Measurements from ENCODE around the gene HOXA4. TPM values are rescaled to one million over a fixed set of nuclear protein-coding genes. Genes with fewer than 3 reads are reported as not detected.

Gene HOXA4
- total RNA-seq, 2 experiments from 2014 or later = 0.19 TPM; not detected in 1

DNA sequence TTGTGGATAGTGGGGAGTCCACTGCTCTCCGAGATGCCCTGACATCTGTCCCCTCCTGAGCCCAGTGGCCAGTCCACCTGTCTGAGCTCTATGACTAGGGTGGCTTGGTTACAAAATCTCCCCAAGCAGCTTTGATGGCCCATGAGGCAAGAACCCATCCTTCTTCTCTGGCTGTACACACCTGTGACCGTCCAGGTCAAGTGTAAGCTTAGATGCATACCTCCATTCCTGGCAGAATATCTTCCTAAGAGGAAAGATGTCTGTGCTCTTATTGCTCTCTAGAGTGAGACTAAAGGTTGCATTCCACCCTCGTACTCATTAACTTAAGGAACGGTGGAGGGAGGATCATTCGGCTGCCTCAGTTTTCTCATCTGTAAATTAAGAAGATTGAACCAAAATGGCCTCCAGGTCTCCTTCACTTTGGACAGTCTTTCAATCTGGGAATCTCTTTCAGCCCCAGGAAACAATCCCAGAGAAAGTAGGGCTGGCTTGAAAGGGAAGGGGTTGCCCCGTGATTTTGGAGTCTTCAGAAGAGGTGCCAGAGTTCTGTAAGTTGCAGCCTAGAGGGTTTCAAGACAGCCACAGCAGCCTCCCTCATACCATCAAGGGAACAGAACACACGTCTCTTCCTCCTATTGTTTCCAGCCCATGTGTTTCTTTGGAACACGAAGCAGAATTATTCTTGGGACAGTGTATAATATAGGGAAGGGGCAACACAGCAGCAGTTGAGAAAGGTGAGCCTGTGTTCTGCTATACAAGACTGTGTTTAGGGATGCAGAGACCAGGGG lies 5.5 kb downstream of the HOXA4 start:
- CTCF ChIA-PET = no interaction called here

GRCh38 chr7:27124096-27124901 lies 6.3 kb downstream of the HOXA4 start:
- POLR2A ChIA-PET = no interaction called here
- CTCF ChIA-PET = no interaction called here

More for the DNA sequence above, 5.5 kb downstream of the HOXA4 start:
- POLR2A ChIA-PET = no interaction called here

DNA sequence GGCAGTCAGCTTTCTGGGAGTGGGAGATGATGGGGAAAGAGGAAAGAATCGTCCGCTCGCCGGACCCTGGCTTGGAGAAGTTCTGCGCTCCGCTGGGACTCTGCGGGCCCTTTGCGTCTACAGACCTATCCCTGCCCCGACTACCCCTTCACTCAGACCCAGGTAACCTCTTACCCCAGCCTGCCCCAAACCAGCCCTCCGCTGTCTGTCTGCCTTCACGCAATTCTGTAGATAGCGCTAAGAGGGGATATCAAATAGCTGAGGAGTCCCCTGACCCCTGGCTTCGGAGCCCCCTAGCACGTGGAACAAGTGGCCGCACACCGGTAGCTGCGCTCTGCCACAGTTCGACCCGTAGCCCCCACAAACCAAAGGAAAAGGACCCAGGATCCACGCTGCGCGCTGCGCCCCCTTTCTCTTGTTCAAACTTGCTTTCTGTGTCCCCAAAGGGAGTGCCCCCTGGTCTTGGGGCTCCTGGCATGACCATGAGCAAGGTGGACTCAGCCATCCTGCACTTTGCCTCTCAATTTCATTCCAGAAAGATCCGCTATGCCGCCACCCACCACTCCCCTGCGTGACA lies 7.0 kb downstream of the HOXA4 start:
- ChIA-PET CTCF (no interaction called here), POLR2A (no interaction called here)

- CTCF ChIA-PET = no interaction called here
- POLR2A ChIA-PET = no interaction called here
Measured at GRCh38 chr7:27123007-27123476, 7.5 kb downstream of the HOXA4 start.

DNA sequence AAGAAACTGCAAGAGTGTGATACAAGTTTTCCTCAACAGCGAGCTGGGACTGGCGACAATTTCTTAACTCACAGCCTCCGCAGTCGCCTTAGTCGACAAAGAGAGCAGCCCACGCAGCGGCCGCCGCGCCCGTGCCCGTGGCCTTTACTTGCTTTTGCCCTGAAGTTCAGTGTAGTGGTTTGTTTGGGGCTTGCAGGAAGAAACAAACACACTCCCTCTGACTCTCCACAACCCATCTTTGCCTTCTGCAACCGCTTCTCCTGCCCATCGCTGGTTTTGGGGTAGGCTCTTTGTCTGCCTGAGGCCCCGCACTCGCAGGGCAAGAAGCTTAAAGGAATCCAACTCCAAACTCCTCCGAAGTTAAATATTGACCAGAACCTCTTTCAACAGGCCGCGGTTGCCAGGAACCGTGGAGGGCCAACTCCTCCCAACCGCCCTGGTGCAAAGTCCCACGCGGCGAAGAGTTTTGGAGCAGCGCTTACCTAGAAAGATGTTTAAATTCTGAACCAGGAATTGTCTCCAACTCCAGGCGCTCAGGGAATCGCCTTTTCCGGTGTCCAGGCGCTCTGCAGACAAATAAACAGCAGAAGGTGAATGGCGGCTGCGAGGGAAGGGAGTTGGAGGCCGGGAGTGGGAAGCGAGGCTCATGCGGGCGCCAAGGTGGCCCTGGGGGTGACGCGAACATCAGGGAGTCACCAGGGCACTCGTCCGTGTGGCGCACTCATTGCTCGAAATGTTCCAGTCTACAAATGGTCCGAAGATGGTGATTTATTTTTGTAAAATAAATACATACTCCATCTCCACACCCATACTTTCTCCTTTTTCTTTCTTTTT lies 8.3 kb downstream of the HOXA4 start:
- ChIA-PET CTCF (no interaction called here), POLR2A (no interaction called here)

DNA sequence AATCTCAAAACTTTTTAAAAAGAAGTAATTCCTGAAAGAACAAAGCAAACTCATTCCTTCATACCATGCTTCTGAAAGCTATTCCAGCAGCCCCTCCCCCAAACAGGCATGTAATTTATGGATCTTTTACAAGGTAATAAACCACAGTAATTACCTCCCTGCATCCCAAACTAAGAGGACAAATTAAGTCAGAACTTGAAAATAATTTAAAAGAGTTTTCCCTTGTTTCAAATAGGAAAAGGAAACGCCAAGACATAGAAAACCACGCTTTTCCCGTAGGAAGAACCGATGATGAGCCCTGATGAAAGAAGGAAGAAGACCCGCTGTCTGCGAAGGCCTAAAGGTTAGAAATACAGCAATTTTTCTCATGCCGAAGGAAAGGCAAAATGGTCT lies 8.9 kb downstream of the HOXA4 start:
- POLR2A ChIA-PET = no interaction called here
- CTCF ChIA-PET = no interaction called here

DNA sequence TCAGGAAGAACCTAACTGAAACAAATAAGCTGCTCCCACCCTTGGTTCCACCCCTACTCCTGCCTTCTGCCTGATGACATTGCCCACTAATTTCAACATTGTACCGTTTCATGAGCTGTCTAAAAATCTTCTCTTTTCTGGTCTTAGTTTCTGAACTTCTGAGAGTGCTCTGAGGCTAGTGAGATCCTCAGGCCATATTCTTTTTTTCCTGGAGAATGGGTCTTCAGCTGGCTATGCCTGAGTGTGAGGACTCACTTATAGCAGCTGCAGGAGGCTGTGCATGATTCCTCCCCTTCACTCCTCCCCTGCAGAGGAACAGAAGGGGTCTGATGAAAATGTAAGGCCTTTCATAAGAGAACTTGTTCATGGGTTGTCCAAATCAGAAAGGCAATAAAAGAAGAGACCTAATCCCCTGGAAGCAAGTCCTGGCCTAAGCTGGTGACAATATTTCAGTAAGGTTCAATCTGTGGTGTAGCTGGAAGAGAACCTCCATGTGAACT lies 11.1 kb downstream of the HOXA4 start:
- CTCF ChIA-PET = no interaction called here
- POLR2A ChIA-PET = no interaction called here

- POLR2A ChIA-PET = no interaction called here
- CTCF ChIA-PET = no interaction called here
Measured at GRCh38 chr7:27118580-27118979, 12.0 kb downstream of the HOXA4 start.

- ChIA-PET CTCF (no interaction called here), POLR2A (no interaction called here)
Measured at GRCh38 chr7:27117887-27118491, 12.6 kb downstream of the HOXA4 start.

- ChIA-PET CTCF (no interaction called here), POLR2A (no interaction called here)
Measured at GRCh38 chr7:27116962-27117886, 13.3 kb downstream of the HOXA4 start.

- CTCF ChIA-PET = no interaction called here
- POLR2A ChIA-PET = no interaction called here
Measured at GRCh38 chr7:27116031-27116961, 14.3 kb downstream of the HOXA4 start.

DNA sequence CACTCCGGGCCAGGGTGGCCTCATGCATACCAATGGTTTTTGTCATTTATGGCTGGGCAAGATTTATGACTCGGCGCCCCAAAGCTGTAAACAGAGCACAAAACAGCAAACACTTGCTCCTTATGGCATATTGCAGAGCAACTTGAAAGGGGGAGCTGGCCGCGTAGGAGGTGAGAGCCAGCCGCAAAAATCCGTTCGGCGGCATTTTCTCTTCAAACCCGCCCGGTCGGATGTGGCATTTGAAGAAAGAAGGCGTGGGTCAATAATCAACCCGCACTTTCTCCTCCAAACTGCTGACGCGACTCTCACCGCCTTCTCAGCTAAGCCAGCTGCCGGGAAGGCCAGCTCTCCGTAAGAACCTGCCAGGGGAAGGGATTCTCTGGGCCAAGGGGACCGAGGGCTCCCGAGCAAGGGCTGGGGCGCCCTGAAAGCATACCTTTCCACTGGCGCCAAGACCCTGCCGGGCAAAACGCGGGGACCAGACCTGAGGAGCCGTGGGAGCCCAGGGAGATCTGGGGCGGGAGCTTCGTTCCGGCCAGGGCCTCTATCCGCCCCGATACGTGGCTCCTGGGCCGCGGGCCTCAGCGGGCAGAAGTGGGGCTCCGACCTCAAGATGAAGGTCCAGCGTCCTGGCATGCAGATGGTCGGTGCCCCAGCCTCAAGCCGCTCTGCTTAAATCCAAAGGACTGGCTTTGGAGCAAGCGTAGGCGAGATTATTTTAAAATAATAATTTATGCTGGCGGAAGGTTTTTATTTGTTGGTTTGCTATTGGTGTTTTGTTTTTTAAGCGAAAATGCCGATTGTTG lies 15.1 kb downstream of the HOXA4 start:
- ChIA-PET CTCF (no interaction called here), POLR2A (no interaction called here)

DNA sequence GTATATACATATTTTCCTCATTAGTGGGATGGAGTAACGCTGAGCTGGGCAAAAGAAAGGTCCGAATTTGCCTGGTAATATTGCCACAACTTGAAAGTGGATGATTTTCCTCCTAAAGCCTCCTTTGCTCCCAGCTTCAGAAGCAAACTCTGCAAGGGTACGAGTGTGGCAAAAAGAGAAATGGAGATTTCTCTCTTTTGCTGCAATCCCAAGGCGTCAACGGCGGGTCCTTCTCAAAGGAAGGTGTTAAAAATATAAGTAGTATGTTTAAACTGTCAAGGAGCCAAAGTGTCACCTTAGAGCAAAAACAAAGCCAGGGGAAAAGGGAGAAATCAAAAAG lies 15.7 kb downstream of the HOXA4 start:
- POLR2A ChIA-PET = no interaction called here
- CTCF ChIA-PET = no interaction called here

DNA sequence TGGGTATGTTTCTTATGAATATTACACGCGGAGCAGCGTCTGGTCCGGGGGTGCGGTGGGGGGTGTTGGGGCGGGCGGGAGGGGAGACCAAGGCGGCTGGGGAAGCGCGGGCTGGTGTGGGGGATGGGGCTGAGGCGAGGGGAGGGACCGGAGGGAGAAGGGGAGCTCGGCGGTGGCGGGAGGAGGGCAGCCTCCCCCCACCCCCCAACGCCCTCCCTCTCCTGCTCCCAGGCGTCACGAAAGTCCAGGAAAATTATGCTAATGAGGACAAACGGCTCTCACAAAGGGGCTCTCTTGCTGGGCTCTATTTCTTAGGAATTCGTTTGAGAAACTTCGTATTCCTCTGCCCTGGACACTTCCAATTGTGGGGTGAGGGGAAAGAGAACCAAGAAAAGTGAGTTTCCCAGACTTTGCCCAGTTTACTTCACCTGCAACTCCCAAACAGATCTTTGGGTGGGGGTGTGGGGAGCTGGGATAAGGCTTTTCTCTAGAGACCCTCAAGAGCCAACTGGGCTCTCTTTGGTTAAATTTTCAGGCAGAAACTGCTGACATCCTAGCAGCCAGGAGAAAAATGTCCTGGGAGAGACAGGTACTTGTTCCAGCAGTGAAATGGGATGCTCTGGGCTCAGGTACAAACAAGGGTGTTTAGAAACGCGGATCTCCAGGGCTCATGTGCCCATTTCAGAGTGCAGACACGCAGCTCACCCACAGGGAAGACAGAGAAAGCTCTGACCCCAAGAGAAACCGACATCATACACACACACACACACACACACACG lies 16.4 kb downstream of the HOXA4 start:
- ChIA-PET POLR2A (no interaction called here), CTCF (no interaction called here)

DNA sequence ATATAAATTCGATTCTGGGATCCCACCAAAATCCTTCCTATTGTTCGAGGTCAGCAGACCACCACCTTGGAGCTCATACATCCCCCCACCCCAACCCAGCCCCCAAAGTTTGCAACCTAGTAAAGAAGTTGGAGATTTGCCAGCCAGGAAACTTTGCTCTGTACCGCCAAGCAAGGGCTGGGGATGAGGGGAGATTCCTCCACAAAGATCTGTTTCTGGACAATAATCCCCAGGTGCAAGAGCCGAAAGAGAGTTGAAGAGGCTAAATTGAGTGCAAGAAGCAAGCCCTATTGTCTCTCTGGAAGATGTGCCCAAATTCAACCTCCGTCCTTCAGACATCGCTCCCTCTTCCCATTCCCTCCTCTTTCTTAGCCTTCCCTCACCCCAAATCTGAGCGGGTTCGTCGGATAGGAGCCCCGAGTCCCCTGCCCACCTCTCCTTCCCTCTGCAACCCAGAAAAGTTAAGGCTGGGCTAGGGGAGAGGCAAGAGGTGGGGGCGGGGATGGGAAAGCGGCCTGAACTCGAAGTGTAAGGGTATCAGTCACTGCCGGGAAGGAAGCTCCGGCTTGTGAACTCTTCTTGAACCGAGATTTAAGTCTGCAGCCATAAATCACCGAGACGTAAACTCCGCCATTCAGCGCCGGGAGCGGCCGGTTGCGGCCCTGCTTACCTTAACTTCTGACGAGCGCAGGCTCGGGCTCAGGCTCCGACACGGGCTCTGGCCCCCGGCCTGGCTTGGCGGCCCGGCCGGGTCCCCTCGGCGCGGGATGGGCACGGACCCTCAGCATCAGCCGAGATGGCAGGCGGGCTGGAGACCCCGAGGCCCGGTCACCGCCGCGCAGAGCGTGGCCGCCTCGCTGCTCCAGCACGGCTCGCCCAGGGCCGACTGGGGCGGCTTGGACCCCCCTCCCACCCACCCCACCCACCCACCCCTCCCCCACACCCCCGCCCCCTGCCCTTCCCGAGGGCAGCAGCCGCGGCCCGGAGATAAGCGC lies 17.3 kb downstream of the HOXA4 start:
- ChIA-PET CTCF (no interaction called here), POLR2A (no interaction called here)
